Skin epidermis (tissue), 12 donors: ENCODE data around the gene F7.

Source experiments
- H3K27ac ChIP-seq, 21 experiments: fragments of 200-600 bp; sonication (generic) in 11 of 21; one replicate each; pipeline ENCODE4 v1.5.0; 2020; ENCODE audit warnings: mild to moderate bottlenecking in 3 of 21, inconsistent platforms in 2 of 21, moderate library complexity in 2 of 21
- H3K4me3 ChIP-seq, 7 experiments: fragments of 200-600 bp; sonication (generic) in 2 of 7; one replicate each; pipeline ENCODE4 v1.5.0; 2020; ENCODE audit warnings: inconsistent platforms in 2 of 7, mild to moderate bottlenecking in 2 of 7, moderate library complexity in 1 of 7

F7 gene

DNA sequence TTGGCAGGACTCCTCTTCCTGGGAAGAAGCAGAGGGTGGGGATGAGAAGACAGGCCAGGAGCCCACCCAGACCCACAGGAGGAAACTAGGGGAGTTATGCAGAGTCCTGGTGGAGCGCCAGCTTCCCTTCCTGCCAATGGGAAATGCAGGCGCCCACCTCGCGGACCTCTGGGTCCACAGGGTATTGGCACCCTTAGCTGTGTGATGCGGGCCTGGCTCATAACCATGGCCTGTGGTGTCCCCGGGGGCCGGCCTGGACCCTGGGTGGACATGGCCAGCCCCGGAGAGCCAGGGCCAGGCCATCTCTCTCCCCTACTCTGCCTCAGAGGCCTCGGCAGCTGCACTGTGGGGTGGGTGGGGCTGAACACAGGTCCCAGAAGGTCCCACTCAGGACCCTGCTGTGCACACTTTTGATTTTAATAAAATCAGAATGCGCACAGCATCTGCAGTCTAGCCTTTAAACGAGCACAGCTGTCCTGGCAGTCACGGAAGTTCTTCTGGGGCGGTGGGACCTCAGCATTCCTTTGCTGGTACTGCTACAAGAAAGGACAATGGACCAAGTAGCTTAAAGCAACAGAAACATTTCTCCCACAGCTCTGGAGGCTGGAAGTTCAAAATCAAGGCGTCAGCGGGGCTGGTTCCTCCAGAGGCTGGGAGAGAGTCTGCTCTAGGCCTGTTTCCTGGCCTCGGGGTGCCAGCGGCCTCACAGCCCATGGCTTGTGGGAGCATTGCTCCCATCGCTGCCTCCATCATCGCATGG is 18.8 kb downstream of the F7 start:
- Histone ChIP-seq H3K4me3 (no peak overlapping the region), H3K27ac (peak overlapping the region in 1 of 21 experiments; percentile 51)

- Histone ChIP-seq H3K27ac (no peak overlapping the region), H3K4me3 (no peak overlapping the region)
These were observed 20.1 kb downstream of the F7 start for GRCh38 chr13:113125506-113126264.

DNA sequence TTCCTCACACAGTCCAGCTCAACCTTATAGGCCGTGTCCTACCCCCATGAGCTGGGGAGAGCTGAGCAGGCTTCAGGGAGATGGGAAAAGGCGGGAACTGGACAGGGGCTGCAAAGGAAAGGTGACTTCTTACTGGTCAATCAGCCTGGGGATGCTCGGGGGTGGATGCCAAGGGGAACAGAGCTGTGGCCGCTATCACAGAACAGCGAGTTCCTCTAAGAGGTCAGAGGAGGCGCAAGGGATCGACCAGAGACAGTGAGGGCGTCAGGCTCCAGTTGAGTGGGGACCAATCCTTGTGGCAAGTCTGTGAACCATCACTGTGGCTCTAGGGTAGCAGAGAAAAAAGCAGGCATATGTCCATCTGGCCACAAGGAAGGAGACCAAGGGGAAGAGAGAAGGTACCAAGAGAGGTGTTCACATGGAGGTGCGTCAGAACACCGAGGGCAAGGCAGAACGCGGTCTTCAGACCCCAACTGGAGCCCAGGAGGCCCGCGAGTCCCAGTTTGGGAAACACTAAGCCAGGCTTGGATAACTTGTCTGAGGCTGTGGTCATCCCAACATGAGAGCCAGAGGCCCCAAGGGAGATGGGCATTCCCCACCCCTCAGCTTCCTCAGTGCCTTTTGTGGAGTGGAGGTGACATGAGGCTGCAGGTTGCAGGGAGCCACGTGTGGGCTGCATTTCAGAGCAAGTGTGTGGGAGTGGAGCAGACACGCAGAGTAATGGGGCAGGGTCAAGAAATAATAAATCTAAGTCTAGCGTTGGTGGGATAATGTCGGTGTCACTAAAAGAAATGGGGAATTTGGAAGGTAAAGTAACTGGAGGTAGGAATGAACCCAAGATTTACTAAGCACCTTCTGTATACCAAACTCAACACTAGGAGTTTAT is 20.9 kb downstream of the F7 start:
- Histone ChIP-seq H3K27ac (no peak overlapping the region), H3K4me3 (no peak overlapping the region)

DNA sequence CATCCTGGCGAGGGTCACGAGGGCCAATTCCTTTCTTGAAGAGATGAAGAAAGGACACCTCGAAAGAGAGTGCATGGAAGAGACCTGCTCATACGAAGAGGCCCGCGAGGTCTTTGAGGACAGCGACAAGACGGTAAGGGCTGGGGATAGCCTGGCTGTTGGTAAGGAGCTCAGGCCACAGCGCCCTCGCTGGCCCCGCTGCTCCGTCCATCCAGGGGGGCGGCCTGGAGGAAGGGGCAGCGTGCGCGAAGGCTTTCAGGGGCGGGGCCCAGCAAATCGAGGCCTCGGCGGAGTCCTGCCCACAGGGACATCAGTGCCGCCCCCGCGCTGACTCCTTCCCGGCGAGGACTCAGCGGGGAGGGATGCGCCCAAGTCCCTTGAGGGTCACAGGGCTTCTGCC is 23.9 kb downstream of the F7 start:
- peak overlapping the region in 1 of 7 experiments; percentile 24 for H3K4me3 ChIP-seq
- H3K27ac ChIP-seq = no peak overlapping the region

DNA sequence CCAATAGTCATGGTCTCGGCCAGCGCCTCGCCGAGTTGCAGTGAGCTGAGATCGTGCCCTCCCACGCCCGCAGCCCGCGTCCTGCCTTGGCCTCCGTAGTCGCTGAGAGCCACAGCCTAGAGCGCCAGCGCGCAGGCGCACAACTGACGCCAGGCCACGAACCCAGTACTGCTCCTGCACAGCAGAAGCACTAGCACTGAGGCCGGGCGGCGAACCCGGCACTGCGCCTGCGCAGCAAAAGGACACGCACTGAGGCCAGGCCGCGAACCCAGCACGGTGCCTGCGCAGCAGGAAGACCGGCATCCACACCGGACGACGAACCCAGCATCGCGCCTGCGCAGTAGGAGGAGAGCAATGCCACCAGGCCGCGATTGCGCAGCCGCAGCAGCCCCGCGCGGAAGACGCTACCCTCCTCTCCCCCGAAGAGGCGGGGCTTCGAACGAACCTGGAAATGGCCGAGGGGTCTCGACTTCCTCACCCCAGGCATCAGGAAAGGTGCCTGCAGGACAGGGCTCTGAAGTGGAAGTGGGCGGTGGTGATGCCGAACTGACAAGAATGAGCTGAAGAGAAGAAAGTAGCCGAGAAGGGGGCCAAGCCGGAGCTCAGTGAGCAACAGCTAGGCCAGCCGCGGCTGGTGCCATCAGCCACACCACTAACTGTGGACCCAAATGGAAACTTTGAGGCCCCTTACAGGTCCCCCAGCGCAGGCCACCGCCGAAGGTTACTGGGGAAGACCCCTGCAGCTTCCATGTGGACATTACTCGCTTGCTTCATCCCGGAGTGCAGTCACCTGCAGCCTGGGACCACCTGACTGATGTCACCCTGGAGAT is 24.5 kb downstream of the F7 start:
- Histone ChIP-seq H3K4me3 (peak overlapping the region in 1 of 7 experiments; percentile 24), H3K27ac (no peak overlapping the region)

DNA sequence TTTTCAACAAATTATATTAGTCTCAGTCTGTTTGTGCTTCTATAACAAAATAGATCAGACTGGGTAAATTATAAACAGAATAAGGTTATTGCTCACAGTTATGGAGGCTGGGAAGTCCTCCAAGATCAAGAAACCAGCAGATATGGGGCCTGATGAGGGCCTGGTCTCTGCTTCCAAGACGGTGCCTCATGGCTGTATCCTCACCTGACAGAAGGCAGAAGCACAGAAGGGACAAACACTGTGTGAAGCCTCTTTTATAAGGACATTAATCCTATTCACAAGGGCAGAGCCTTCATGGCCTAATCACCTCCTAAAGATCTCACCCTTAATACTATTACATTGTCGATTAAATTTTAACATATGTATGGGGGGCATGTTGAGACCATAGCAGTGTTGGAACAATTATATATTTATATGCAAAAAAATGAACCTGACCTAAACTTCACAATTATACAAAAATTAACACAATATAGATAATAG is 29.7 kb downstream of the F7 start:
- no peak overlapping the region for H3K4me3 ChIP-seq
- H3K27ac ChIP-seq = no peak overlapping the region

DNA sequence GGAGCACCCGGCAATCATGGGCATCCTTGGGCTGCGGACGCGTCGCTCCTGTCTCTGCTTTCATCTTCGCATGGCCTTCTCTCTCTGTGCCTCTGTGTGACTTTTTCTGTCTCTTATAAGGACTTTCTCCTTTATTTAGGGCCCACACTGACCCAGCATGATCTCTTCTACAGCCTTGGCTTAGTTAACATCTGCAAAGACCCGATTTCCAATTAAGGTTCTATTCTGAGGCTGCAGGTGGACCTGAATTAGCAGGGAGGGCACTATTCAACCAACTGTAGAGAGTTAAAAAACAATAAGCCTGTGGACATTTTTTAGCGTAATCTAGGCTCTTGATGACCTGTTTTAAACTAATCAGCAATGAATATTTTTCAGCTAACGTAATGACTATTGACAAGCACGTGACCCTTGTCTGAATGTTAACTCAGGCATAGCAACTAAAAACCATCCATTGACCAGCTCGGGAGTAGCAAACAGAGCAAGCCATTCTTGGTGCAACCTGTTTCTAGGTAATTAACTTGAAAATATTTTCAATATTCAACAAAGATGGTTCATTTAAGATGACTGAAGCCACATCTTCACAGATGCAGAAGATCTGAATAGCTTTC is 32.2 kb downstream of the F7 start:
- no peak overlapping the region for H3K4me3 ChIP-seq
- no peak overlapping the region for H3K27ac ChIP-seq

DNA sequence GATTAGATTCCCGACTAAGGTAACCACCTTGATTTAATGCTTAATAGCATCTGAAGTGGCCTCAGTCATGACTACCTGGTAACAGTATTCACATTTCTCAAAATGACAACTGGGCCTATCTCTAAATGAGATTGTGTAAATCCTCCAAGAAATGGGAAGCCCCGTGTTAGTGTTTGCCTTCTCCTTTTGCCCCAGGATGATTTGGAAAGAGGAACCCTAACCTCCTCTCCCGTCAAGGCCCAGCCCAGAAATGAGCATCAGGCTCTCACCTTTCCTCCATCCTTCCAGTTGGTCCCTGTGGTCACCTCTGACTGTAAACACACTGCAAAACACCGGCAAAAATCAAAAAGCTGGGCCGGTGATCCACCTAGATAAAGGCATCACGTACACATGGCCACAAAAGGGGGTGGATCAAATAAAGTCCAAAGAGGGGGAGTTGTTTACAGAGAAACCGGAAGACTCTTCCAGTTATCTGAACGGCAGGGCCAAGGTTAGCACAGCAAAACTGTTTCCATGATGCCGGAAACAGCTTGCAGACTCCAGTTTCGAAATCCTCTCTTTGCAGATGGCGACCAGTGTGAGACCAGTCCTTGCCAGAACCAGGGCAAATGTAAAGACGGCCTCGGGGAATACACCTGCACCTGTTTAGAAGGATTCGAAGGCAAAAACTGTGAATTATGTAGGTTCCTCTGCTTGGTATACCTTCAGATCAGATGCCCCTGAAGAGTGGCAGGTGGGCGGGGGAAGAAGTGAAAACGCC is 33.4 kb downstream of the F7 start:
- Histone ChIP-seq H3K4me3 (no peak overlapping the region), H3K27ac (no peak overlapping the region)

DNA sequence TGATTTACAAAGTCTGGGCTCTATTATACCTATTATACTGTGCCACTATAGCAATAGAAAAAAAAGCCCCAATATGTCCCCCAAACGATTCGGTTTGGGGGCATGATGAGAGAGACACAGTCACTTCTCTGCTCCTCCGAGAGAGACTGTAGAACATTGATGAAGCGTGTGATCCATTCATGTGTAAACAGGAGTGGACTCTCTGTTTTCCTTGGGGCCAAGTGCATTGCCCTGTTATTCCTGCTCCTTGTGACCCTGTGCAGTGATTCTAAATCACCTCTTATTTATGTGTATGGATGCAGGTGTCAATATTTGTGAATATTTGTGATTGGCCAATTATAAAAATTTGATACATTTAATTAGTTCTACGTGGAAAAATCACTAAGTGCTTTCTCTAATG is 34.0 kb downstream of the F7 start:
- H3K4me3 ChIP-seq = no peak overlapping the region
- H3K27ac ChIP-seq = no peak overlapping the region

GRCh38 chr13:113140677-113141600 is 35.3 kb downstream of the F7 start:
- H3K4me3 ChIP-seq = no peak overlapping the region
- H3K27ac ChIP-seq = no peak overlapping the region

- Histone ChIP-seq H3K27ac (no peak overlapping the region), H3K4me3 (no peak overlapping the region)
These were observed 36.0 kb downstream of the F7 start for GRCh38 chr13:113141601-113141970.

DNA sequence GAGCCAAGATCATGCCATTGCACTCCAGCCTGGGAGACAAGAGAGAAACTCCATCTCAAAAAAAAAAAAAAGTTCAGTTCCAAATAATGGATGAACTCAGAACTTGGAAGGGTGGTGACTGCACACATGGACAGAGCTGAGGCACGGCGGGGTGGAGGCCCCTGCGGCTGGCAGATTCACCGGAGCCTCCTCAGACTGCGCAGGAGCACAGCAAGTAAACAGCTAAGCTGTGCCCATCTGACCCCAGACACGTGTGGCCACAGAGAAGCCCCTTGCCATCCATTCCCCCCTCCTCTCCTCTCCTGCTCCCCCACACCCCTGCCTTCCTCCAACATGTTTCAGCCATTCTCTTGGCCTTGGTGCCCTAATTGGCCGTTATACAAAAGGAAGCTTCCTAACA is 37.3 kb downstream of the F7 start:
- no peak overlapping the region for H3K4me3 ChIP-seq
- no peak overlapping the region for H3K27ac ChIP-seq

- Histone ChIP-seq H3K27ac (no peak overlapping the region), H3K4me3 (no peak overlapping the region)
These were observed 38.1 kb downstream of the F7 start for GRCh38 chr13:113143466-113144254.

- no peak overlapping the region for H3K27ac ChIP-seq
- no peak overlapping the region for H3K4me3 ChIP-seq
These were observed 38.7 kb downstream of the F7 start for GRCh38 chr13:113144255-113144629.

- Histone ChIP-seq H3K4me3 (no peak overlapping the region), H3K27ac (no peak overlapping the region)
These were observed 39.9 kb downstream of the F7 start for GRCh38 chr13:113145496-113145895.

- H3K27ac ChIP-seq = no peak overlapping the region
- no peak overlapping the region for H3K4me3 ChIP-seq
These were observed 40.5 kb downstream of the F7 start for GRCh38 chr13:113145911-113146598.
